Endodermal cell (in vitro differentiated cells): ENCODE results near the gene EPN3. TPM values are rescaled to one million over a fixed set of nuclear protein-coding genes. Genes with fewer than 3 reads are reported as not detected.

Experiments used
- DNase-seq: peaks from one replicate; pipeline ENCODE4 v3.0.0-alpha.2; 2017
- H3K27ac ChIP-seq: 2 replicates; pipeline ENCODE4 v1.5.1; 2013; ENCODE audit warnings: mild to moderate bottlenecking, low read depth, low read length, moderate library complexity
- H3K27me3 ChIP-seq: 2 replicates; pipeline ENCODE4 v1.6.1; 2013; ENCODE audit warnings: mild to moderate bottlenecking, low read length, moderate library complexity; ENCODE audit not compliant: insufficient read depth, control insufficient read depth, poor library complexity, severe bottlenecking
- H3K36me3 ChIP-seq: 2 replicates; pipeline ENCODE4 v1.7.0; 2013; ENCODE audit warnings: mild to moderate bottlenecking, low read length, moderate library complexity; ENCODE audit not compliant: control insufficient read depth, insufficient read depth
- H3K4me1 ChIP-seq: one replicate; pipeline ENCODE4 v1.7.0; 2013; ENCODE audit warnings: low read length; ENCODE audit not compliant: control insufficient read depth, insufficient read depth
- H3K4me3 ChIP-seq: 2 replicates; pipeline ENCODE4 v1.5.1; 2013; ENCODE audit warnings: mild to moderate bottlenecking, low read length, moderate library complexity
- H3K9ac ChIP-seq: 2 replicates; pipeline ENCODE4 v1.6.1; 2013; ENCODE audit warnings: mild to moderate bottlenecking, low read length, moderate library complexity; ENCODE audit not compliant: poor library complexity, severe bottlenecking; ENCODE audit errors: extremely low read depth
- H3K9me3 ChIP-seq: 2 replicates; pipeline ENCODE4 v1.6.1; 2013; ENCODE audit warnings: mild to moderate bottlenecking, low read length, moderate library complexity; ENCODE audit not compliant: control insufficient read depth
- H3K27ac Mint-ChIP-seq: 2 replicates; pipeline ENCODE4 v1.8.0; 2020; ENCODE audit warnings: mixed read lengths
- H3K27me3 Mint-ChIP-seq: 2 replicates; pipeline ENCODE4 v1.8.0; 2021; ENCODE audit warnings: mild to moderate bottlenecking, mixed read lengths; ENCODE audit not compliant: insufficient read depth
- H3K36me3 Mint-ChIP-seq: 2 replicates; pipeline ENCODE4 v1.8.0; 2020; ENCODE audit warnings: low read depth, mixed read lengths
- H3K4me1 Mint-ChIP-seq: 2 replicates; pipeline ENCODE4 v1.8.0; 2020; ENCODE audit warnings: mixed read lengths
- H3K4me3 Mint-ChIP-seq: 2 replicates; pipeline ENCODE4 v1.8.0; 2020; ENCODE audit warnings: mild to moderate bottlenecking, moderate library complexity, mixed read lengths
- H3K9me3 Mint-ChIP-seq: 2 replicates; pipeline ENCODE4 v1.8.0; 2020; ENCODE audit warnings: mild to moderate bottlenecking, mixed read lengths
- CTCF ChIP-seq: fragments of 200-600 bp; sonication (generic); conservative IDR thresholded peaks from 2 replicates; pipeline ENCODE4 v1.5.0; 2021; ENCODE audit warnings: antibody characterized with exemption, mild to moderate bottlenecking
- WGBS, 2 experiments: methylation state at CpG; one replicate each; pipeline versions ENCODE4 v1.1.5 to v1.1.7; 2013; ENCODE audit warnings: missing lambda C conversion rate in 2 of 2, mixed read lengths in 1 of 2; ENCODE audit not compliant: insufficient coverage in 1 of 2, insufficient read length in 1 of 2; 5-methylcytosine and 5-hydroxymethylcytosine counted together
- total RNA-seq, 2 donors: library from RNA; stranded (reverse); fragmentation: NEBNext Ultra II Directional in 1 of 2; extraction: Animal tissue kit (Norgen Biotek cat#: 25700) in 1 of 2; gene quantifications; 2 replicates in 1 of 2; 3 replicates in 1 of 2; pipeline ENCODE4 v1.2.1, GENCODE V29; 2021

Gene EPN3
- total RNA-seq, 2 donors from 2014 or later = 0.66 TPM; not detected in 1

DNA sequence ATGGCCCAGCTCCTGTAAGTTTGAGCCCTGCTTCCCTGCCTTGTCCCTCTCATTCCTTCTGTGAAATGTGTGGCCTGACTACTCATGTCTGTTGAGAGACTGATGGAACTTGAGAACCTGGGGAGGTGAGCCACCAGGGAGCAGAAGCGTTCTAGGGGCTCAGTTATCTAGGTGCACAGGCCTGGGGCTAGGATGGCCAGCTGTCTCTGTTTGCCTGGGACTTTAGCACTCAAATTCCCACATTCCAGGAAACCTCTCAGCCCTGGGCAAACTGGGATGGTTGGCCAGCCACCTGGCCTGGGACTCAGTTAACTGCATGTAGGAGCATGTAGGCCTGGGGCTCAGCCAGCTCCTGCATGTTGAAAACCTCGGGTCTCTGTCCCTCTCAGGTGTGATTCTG, 9.3 kb upstream of the EPN3 start:
- Mint-ChIP-seq H3K9me3 (no peaks in the 10 kb centered on the region), H3K4me1 (peaks cover 6% of the 10 kb centered on the region), H3K4me3 (no peak overlapping the region), H3K27ac (no peak overlapping the region), H3K36me3 (no peaks in the 10 kb centered on the region), H3K27me3 (peaks cover 2% of the 10 kb centered on the region)
- Histone ChIP-seq H3K27ac (no peak overlapping the region), H3K9ac (no peak overlapping the region), H3K4me3 (no peak overlapping the region), H3K9me3 (no peaks in the 10 kb centered on the region), H3K4me1 (no peaks in the 10 kb centered on the region), H3K27me3 (no peaks in the 10 kb centered on the region), H3K36me3 (no peaks in the 10 kb centered on the region)
- TF ChIP-seq CTCF = no peak
- DNase-seq = no peak
- WGBS, 2 experiments = 90% methylated on average over 2 of the region's 2 CpGs; no CpG with 5 or more reads in 1 of the 2 experiments

DNA sequence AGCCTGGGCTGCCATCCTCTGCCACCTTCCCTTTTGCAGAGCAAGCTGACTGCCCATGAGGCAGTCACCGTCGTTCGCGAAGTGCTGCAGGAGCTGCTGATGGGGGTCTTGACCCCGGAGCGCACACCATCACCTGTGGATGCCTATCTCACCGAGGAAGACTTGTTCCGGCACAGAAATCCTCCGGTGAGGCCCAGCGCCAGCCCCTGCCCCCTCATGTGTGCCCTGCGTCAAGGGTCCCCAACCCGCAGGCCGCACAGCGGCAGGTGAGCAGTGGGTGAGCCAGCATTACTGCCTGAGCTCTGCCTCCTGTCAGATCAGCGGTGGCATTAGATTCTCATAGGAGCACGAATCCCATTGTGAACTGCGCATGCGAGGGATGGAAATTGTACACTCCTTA, 7.7 kb upstream of the EPN3 start:
- H3K4me1 ChIP-seq = no peaks in the 10 kb centered on the region
- Mint-ChIP-seq H3K4me3 (no peak overlapping the region), H3K9me3 (no peaks in the 10 kb centered on the region), H3K36me3 (no peaks in the 10 kb centered on the region), H3K4me1 (peaks cover 2% of the 10 kb centered on the region), H3K27ac (no peak overlapping the region), H3K27me3 (peaks cover 11% of the 10 kb centered on the region)
- no peaks in the 10 kb centered on the region for H3K9me3 ChIP-seq
- no peaks in the 10 kb centered on the region for H3K27me3 ChIP-seq
- H3K27ac ChIP-seq = no peak overlapping the region
- WGBS, 2 experiments = 94 to 96% methylated on average over 16 to 18 of the region's 18 CpGs
- TF ChIP-seq CTCF = no peak
- no peak overlapping the region for H3K9ac ChIP-seq
- no peak overlapping the region for H3K4me3 ChIP-seq
- no peak for DNase-seq
- no peaks in the 10 kb centered on the region for H3K36me3 ChIP-seq

GRCh38 chr17:50527155-50527762, 5.3 kb upstream of the EPN3 start:
- Histone ChIP-seq H3K9ac (no peak overlapping the region), H3K4me3 (no peak overlapping the region), H3K27me3 (peaks cover 11% of the 10 kb centered on the region), H3K4me1 (no peaks in the 10 kb centered on the region), H3K27ac (no peak overlapping the region), H3K9me3 (no peaks in the 10 kb centered on the region), H3K36me3 (no peaks in the 10 kb centered on the region)
- 17 to 51% methylated on average over 1 to 5 of the region's 5 CpGs for WGBS, 2 experiments
- H3K27me3 Mint-ChIP-seq = peaks cover 31% of the 10 kb centered on the region
- TF ChIP-seq CTCF = no peak
- H3K4me3 Mint-ChIP-seq = no peak overlapping the region
- peaks cover 2% of the 10 kb centered on the region for H3K4me1 Mint-ChIP-seq
- DNase-seq = no peak
- no peak overlapping the region for H3K27ac Mint-ChIP-seq
- H3K9me3 Mint-ChIP-seq = no peaks in the 10 kb centered on the region
- no peaks in the 10 kb centered on the region for H3K36me3 Mint-ChIP-seq
